GM21737 (cell line): ENCODE data around the gene APBA2.
"Not testable (repeated sequence)": the region's sequence is repeated elsewhere in the genome, so short reads cannot be mapped to it uniquely, and the experiment has no call there.

ENCODE experiments used
- ATAC-seq: cut with Tn5 transposase; IDR thresholded peaks from one replicate; pipeline ENCODE4 v1.9.1; 2021; ENCODE audit warnings: mild to moderate bottlenecking, moderate library complexity; ENCODE audit not compliant: unreplicated experiment

Gene APBA2

DNA sequence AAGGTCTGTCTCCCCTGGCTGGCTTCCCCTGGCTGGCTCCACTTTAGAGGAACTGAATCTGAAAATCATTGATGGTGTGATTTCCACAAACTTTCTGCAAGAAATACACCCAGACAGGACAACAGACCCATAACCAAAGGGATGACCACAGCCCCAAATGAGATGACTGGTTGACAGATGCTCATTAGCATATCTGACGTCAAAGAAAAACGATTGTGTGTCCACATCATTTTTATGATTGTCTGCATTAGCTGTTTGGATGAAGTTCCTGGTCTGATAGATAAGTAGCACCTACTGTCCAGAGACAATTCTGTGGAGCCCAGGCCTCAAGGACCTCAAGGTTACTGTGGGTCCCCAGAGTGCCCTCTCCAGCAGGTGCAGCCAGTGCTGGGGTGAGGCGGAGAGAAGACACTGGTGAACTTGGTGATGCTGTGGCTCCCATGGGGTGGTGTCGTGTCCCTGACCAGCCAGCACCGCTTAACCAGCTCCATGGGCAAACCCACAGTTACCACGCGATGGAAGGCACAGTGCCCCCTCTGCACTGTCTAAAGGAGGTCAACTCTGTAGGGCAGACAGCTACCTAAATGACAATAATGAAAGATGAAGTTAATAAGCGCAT is 256.5 kb downstream of the APBA2 start:
- ATAC-seq, result no peak

- no peak for ATAC-seq
Measured at GRCh38 chr15:29143293-29143692, 257.5 kb downstream of the APBA2 start.

GRCh38 chr15:29143909-29144635 is 258.3 kb downstream of the APBA2 start:
- ATAC-seq, result no peak

DNA sequence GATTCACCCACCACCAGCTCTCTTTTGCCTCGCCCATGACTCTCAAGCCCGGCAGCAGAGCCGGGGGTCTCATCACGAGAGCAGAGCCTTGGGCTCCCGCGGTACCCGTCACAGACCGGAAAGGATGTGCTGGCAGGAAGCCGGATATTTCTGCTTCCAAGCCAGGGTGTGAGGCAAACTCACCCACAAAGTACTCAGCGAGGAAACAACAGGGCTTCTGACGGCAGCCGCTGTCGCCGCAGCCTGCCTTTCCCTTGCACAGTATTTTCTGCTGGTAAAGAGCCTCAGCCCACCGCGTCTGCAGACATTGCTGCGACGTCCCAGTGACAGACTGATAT is 263.9 kb downstream of the APBA2 start:
- no peak for ATAC-seq

DNA sequence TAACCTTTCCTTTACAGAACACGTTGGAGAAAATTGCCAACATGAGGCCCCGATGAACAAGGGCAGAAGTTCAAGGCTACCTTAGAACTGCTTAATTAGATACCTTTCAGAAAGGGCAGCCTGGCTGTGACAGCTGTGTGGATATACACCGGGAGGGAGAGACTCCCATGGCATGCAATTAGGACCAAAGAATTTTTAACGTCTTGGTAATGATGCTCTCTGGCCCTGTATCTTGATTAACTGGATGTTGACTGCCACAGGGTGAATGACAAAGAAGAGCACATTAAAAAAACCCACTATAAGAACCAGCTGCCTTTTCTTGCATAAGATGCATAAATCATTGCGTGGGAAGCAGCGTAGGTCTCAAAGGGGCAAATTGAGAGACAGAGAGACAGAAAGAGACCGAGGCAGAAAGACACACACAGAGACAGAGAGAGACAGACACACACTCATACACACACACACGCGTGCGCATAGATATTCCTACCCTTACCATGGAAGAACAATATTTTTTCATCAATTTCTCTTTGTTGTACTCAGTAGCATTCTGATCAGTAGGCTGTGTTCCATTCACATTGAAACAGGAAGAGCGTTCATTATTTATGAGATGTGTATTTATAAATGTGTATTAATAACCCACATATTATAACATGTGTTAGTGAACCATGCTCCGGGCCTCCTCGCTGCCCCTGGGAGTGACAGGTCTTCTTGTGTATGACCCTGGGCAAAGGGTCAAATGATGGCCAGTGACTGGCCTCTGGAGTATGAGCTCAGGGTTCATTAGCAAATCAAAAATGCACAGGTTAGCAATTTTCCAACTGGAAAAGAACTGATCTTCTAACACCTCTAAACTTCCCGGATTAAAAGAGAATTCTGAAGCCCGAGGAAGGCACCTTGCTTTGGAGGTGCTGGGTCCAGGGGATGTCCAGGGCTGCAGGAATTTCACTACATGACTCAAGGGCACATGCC is 265.0 kb downstream of the APBA2 start:
- no peak for ATAC-seq

DNA sequence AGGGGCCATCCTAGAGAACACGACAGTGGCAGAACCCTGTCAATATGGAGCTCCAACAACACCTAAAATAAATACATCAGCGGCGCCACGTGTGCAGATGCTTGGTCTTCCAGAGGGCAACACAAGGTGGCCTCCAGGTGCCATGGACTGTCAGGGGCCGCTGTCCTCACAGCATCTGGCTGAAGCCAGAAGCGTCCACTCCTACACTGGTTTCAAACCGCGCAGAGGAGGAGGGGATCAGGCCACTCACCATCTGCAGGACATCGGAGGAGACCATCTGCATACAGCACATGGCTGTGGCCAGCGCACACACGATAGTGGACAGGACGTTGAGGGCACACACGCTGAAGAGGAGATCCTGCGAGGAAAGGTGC is 265.7 kb downstream of the APBA2 start:
- no peak for ATAC-seq

DNA sequence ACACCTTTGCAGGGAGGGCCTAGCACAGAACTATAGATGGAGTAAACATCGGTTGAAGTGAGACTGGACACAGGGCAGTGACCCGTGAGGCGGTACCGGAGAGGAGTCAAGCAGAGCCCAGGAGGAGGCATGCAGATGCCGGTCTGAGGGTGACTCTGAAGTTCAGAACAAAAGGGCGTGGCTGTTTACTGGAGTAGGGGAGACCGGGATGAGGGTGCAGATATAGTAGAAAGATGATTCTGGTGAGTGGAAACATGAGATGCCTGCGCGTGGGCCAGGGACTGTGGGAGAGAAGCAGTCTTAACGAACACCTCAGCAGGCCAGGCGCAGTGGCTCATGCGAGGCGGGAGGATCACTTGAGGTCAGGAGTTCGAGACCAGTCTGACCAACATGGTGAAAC is 270.7 kb downstream of the APBA2 start:
- ATAC-seq, result no peak

- no peak for ATAC-seq
Measured at GRCh38 chr15:29159771-29160455, 274.1 kb downstream of the APBA2 start.

DNA sequence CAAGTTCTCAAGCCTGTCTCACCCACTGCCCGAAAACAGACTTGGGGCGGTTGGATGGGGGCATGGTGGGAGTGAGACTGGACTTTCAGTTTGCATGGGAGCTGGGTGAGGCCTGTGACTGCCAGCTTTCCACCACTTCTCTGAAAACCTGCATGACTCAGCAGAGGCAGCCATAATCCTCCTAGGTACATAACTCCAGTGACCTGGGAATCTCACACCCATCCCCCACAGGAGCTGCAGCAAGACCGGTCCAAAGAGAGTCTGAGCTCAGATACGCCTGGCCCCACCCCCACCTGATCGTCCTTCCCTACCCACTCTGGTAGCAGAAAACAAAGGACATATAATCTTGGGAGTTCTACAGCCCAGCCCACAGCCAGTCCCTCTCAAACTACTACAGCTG is 276.6 kb downstream of the APBA2 start:
- no peak for ATAC-seq

DNA sequence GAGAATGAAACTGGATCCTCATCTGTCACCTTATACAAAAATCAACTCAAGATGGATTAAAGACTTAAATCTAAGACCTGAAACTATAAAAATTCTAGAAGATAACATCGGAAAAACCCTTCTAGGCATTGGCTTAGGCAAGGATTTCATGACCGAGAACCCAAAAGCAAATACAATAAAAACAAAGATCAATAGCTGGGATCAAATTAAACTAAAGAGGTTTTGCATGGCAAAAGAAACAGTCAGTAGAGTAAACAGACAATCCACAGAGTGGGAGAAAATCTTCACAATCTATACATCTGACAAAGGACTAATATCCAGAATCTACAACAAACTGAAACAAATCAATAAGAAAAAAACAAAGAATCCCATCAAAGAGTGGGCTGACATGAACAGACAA is 281.3 kb downstream of the APBA2 start:
- ATAC-seq, result not testable (repeated sequence)
